Fibroblast of skin of scalp (primary cell): ENCODE data around the gene SMG6.
"Not testable (repeated sequence)": the region's sequence is repeated elsewhere in the genome, so short reads cannot be mapped to it uniquely, and the experiment has no call there.

ENCODE experiments used
- DNase-seq: peaks from one replicate; pipeline ENCODE4 v3.0.0-alpha.2; 2013

Gene SMG6

GRCh38 chr17:2262135-2262587 is 41.4 kb downstream of the SMG6 start:
- peak; percentile 87 for DNase-seq

- DNase-seq: peak; percentile 69
Measured at GRCh38 chr17:2259769-2260536, 43.6 kb downstream of the SMG6 start.

GRCh38 chr17:2258830-2259229 is 44.8 kb downstream of the SMG6 start:
- not testable (repeated sequence) for DNase-seq

GRCh38 chr17:2253768-2254406 is 49.7 kb downstream of the SMG6 start:
- DNase-seq: no peak

- DNase-seq: no peak
Measured at GRCh38 chr17:2253362-2253761, 50.2 kb downstream of the SMG6 start.

GRCh38 chr17:2251098-2251497 is 52.5 kb downstream of the SMG6 start:
- peak; percentile 53 for DNase-seq

- DNase-seq: peak; percentile 86
Measured at GRCh38 chr17:2250140-2251095, 53.2 kb downstream of the SMG6 start.

- no peak for DNase-seq
Measured at GRCh38 chr17:2247005-2247404, 56.6 kb downstream of the SMG6 start.

- peak; percentile 90 for DNase-seq
Measured at GRCh38 chr17:2244545-2245525, 58.8 kb downstream of the SMG6 start.

- peak; percentile 63 for DNase-seq
Measured at GRCh38 chr17:2243953-2244352, 59.6 kb downstream of the SMG6 start.

GRCh38 chr17:2241823-2242222 is 61.8 kb downstream of the SMG6 start:
- peak; percentile 85 for DNase-seq

GRCh38 chr17:2240541-2240940 is 63.0 kb downstream of the SMG6 start:
- DNase-seq: no peak

GRCh38 chr17:2239882-2240430 is 63.6 kb downstream of the SMG6 start:
- DNase-seq: peak; percentile 79

- DNase-seq: no peak
Measured at GRCh38 chr17:2239170-2239551, 64.4 kb downstream of the SMG6 start.

GRCh38 chr17:2238432-2239169 is 65.0 kb downstream of the SMG6 start:
- DNase-seq: peak; percentile 37

- peak; percentile 71 for DNase-seq
Measured at GRCh38 chr17:2237950-2238349, 65.6 kb downstream of the SMG6 start.

- DNase-seq: peak; percentile 52
Measured at GRCh38 chr17:2237521-2237921, 66.1 kb downstream of the SMG6 start.

- DNase-seq: peak; percentile 98
Measured at GRCh38 chr17:2235792-2236366, 67.7 kb downstream of the SMG6 start.

GRCh38 chr17:2235265-2235664 is 68.3 kb downstream of the SMG6 start:
- DNase-seq: no peak

- DNase-seq: peak; percentile 76
Measured at GRCh38 chr17:2233441-2233947, 70.1 kb downstream of the SMG6 start.
